ENCODE data around the gene KISS1.
A peak's percentile ranks its signal among the peaks of the same experiment; 100 is the strongest.

- no peak for TF ChIP-seq CTCF (IDR thresholded peaks at IDR 0.05)
- TF ChIP-seq POLR2AphosphoS5 (IDR thresholded peaks at IDR 0.05; ENCODE audit: insufficient read depth in 1 of 2, low read depth in 1 of 2) = peak in 1 of 2 donors; percentile 59
These were observed 24.5 kb downstream of the KISS1 start for GRCh38 chr1:204171751-204172178.

Data from vagina (tissue), 2 donors.